ENCODE measurements around the gene KCNJ5.

DNA sequence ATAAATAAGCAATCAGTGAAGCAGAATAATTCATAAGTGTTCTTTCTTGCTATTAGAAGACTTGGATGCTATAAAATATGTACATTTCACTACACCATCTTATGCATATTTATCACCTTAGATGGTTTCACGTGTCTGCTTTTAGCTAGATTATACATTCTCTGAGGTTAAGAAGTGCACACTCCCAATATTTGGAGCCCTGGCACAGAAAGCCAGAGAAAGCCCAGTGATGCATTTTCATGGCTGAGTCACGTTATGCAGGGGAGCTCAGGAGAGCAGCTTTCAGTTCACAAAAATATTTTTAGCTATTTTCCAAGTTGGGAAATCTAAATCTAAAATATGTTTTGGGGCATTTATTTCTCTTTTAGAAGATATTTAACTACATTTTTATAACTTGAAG, 56.6 kb downstream of the KCNJ5 start:
- no peak for TF ChIP-seq POLR2A (IDR thresholded peaks at IDR 0.05)
- no peak for TF ChIP-seq CTCF (IDR thresholded peaks at IDR 0.05)
